Ishikawa (cell line): ENCODE results near the gene LENEP.
A peak's percentile ranks its signal among the peaks of the same experiment; 100 is the strongest.

Experiments
- CEBPB ChIP-seq: IDR thresholded peaks from 2 replicates; pipeline ENCODE4 v1.6.1; 2012
- CREB1 ChIP-seq: IDR thresholded peaks from 2 replicates; pipeline ENCODE4 v1.6.1; 2012; ENCODE audit warnings: low read depth
- EGR1 ChIP-seq: IDR thresholded peaks from 2 replicates; pipeline ENCODE4 v1.6.1; 2012
- EP300 ChIP-seq: IDR thresholded peaks from 2 replicates; pipeline ENCODE4 v1.6.1; 2012; ENCODE audit warnings: borderline replicate concordance
- FOXM1 ChIP-seq: IDR thresholded peaks from 2 replicates; pipeline ENCODE4 v1.6.1; 2012; ENCODE audit warnings: low read depth, borderline replicate concordance
- MAX ChIP-seq: IDR thresholded peaks from 2 replicates; pipeline ENCODE4 v1.6.1; 2012
- NFIC ChIP-seq: IDR thresholded peaks from 2 replicates; pipeline ENCODE4 v1.6.1; 2012
- RAD21 ChIP-seq: IDR thresholded peaks from 2 replicates; pipeline ENCODE4 v1.6.1; 2012; ENCODE audit warnings: low read depth
- REST ChIP-seq: IDR thresholded peaks from 2 replicates; pipeline ENCODE4 v1.6.1; 2012; ENCODE audit warnings: low read depth, mild to moderate bottlenecking
- TAF1 ChIP-seq: IDR thresholded peaks from 2 replicates; pipeline ENCODE4 v1.6.1; 2012; ENCODE audit warnings: low read depth, mild to moderate bottlenecking
- TCF12 ChIP-seq: IDR thresholded peaks from 2 replicates; pipeline ENCODE4 v1.6.1; 2012; ENCODE audit warnings: low read depth
- TEAD4 ChIP-seq: IDR thresholded peaks from 2 replicates; pipeline ENCODE4 v1.6.1; 2012
- USF1 ChIP-seq: IDR thresholded peaks from 2 replicates; pipeline ENCODE4 v1.6.1; 2012
- YY1 ChIP-seq: IDR thresholded peaks from 2 replicates; pipeline ENCODE4 v1.6.1; 2012; ENCODE audit warnings: low read depth
- ZBTB7A ChIP-seq: IDR thresholded peaks from 2 replicates; pipeline ENCODE4 v1.6.1; 2012; ENCODE audit warnings: low read depth

Gene LENEP

GRCh38 chr1:154982897-154983648, 10.3 kb upstream of the LENEP start, which contains the start of gene FLAD1:
TSS of gene FLAD1 (plus strand) at chr1:154983344. CDS start at chr1:154983695, 351 bp downstream.
- TF ChIP-seq FOXM1 (peak; percentile 70; the same call in 1 of the 2 replicates), TCF12 (no peak), USF1 (peak; percentile 96), TAF1 (peak; percentile 77), TEAD4 (no peak), CREB1 (peak; percentile 38; the same call in 1 of the 2 replicates), EGR1 (0 out of 2 replicates have a peak, but pooled peaks have one; percentile 46), MAX (peak; percentile 96)

GRCh38 chr1:154983776-154984466, 9.5 kb upstream of the LENEP start:
- TF ChIP-seq TAF1 = no peak
- no peak for TF ChIP-seq YY1
- TF ChIP-seq NFIC = no peak
- TF ChIP-seq RAD21 = no peak
- TF ChIP-seq FOXM1 = no peak
- TF ChIP-seq CEBPB = no peak
- no peak for TF ChIP-seq TCF12
- TF ChIP-seq EP300 = no peak
- TF ChIP-seq CREB1 = no peak
- no peak for TF ChIP-seq REST
- no peak for TF ChIP-seq USF1
- no peak for TF ChIP-seq EGR1

- TF ChIP-seq ZBTB7A (no peak), TEAD4 (no peak), USF1 (no peak), MAX (no peak)
Observed at GRCh38 chr1:154987326-154987725, 6.1 kb upstream of the LENEP start.

GRCh38 chr1:154988058-154988954, 5.1 kb upstream of the LENEP start:
- TF ChIP-seq TEAD4 = no peak
- no peak for TF ChIP-seq CEBPB
- TF ChIP-seq REST = no peak
- no peak for TF ChIP-seq TAF1
- TF ChIP-seq YY1 = no peak
- no peak for TF ChIP-seq TCF12
- TF ChIP-seq MAX = no peak
